ENCODE data around the gene ZNF57. TPM values are rescaled to one million over a fixed set of nuclear protein-coding genes. Genes with fewer than 3 reads are reported as not detected.

Gene ZNF57
- total and polyA plus RNA-seq, 2 experiments from 2014 or later: 6.4 to 10.8 TPM

DNA sequence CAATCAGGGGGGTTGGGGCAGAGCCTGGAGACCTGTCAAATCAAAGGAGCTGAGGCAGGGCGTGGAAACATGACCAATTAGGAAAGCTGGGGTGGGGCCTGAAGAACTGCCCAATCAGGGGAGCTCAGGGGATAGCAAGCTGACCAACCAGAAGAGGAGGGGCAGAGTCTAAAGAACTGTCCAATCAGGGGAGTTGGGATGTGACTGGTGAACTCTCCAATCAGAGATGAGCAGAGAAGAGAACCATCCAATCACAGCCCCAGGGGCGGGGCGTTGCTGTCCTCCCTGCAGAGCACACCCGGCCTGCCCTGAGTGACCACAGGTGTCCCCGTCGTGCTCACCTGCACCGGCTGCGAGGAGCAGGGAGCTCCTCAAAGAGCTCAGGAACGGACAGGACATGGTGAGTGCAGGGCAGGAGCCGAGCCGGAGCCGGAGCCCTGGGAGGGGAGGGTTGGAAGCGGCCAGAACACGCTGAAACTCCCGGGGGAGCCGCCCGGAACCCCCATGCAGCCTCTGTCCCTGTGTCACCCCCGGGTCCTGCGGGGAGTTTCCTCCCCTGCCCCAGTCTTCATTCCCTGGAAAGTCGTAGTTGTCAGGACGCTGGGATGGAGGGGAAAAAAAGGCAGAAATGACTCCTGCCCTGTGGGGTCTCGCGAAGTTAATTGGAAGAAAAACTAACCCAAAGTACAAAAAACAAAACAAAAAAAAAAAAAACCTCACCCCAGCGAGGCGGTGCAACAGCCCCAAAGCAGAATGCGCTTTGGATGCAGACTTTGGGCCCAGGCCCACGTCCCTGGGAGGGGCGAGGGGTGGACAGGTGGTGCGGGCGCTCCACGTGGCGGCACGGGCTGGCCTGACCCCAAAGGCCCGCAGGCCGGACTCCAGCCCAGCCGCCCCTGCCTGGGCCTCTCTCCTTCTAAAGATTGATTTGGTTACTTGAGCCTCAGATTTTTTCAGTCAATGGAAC lies 33.4 kb upstream of the ZNF57 start, which contains the start of gene ZNF556:
ZNF556 (plus strand) TSS at position 311 of the 967 bp plus-strand sequence; CDS start at position 398, 87 bp downstream.
- H3K9me3 Mint-ChIP-seq: peaks cover 92% of the 10 kb centered on the region

More for the DNA sequence above, 33.4 kb upstream of the ZNF57 start, which contains the start of gene ZNF556:
- H3K9me2 ChIP-seq (ENCODE audit: insufficient read depth): no peaks in the 10 kb centered on the region
- DNase-seq (ENCODE audit: low spot score) (peak; percentile 7), ATAC-seq (no peak)
- no peak within 1 kb of the TSS for H3K27ac ChIP-seq (ENCODE audit: low read depth)
- H3K36me3 ChIP-seq (ENCODE audit: insufficient read depth): no peaks in the 10 kb centered on the region
- no peaks in the 10 kb centered on the region for H3K79me2 ChIP-seq (replicated peaks; ENCODE audit: insufficient read depth)
- no peaks in the 10 kb centered on the region for H3K27me3 ChIP-seq (ENCODE audit: insufficient read depth)
- peaks cover 5% of the 10 kb centered on the region for H3K27me3 Mint-ChIP-seq (ENCODE audit: insufficient read depth, low read depth, poor library complexity)
- no peak within 1 kb of the TSS for H3K4me3 ChIP-seq
- no peak within 1 kb of the TSS for H3K27ac Mint-ChIP-seq
- TF ChIP-seq EZH2phosphoT487 (IDR thresholded peaks at IDR 0.05; ENCODE audit: unreplicated experiment) (no peak), POLR2AphosphoS5 (IDR thresholded peaks at IDR 0.05; ENCODE audit: low read depth) (no peak), ZNF462 (CRISPR knock-in tag; IDR thresholded peaks at IDR 0.05) (no peak), ZNF331 (CRISPR knock-in tag; IDR thresholded peaks at IDR 0.05; ENCODE audit: low read depth) (no peak), ZNF114 (CRISPR knock-in tag; IDR thresholded peaks at IDR 0.05) (no peak), NANOG (IDR thresholded peaks at IDR 0.05; ENCODE audit: borderline replicate concordance) (no peak)
- TF ChIP-seq, protein P1, sequence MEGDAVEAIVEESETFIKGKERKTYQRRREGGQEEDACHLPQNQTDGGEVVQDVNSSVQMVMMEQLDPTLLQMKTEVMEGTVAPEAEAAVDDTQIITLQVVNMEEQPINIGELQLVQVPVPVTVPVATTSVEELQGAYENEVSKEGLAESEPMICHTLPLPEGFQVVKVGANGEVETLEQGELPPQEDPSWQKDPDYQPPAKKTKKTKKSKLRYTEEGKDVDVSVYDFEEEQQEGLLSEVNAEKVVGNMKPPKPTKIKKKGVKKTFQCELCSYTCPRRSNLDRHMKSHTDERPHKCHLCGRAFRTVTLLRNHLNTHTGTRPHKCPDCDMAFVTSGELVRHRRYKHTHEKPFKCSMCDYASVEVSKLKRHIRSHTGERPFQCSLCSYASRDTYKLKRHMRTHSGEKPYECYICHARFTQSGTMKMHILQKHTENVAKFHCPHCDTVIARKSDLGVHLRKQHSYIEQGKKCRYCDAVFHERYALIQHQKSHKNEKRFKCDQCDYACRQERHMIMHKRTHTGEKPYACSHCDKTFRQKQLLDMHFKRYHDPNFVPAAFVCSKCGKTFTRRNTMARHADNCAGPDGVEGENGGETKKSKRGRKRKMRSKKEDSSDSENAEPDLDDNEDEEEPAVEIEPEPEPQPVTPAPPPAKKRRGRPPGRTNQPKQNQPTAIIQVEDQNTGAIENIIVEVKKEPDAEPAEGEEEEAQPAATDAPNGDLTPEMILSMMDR (conservative IDR thresholded peaks at IDR 0.05; ENCODE audit: low read depth in 2 of 2): no peak
- no peaks in the 10 kb centered on the region for H3F3A ChIP-seq (replicated peaks; ENCODE audit: low read depth)
- peaks cover 46% of the 10 kb centered on the region for H3K36me3 Mint-ChIP-seq (ENCODE audit: low read depth)
- no peak within 1 kb of the TSS for H2AFZ ChIP-seq
- no peaks in the 10 kb centered on the region for H3K4me1 Mint-ChIP-seq
- no peaks in the 10 kb centered on the region for H4K20me1 ChIP-seq (replicated peaks; ENCODE audit: insufficient read depth)
- no peak within 1 kb of the TSS for H3K4me3 Mint-ChIP-seq
- no peak within 1 kb of the TSS for H3K4me2 ChIP-seq
- H3K4me1 ChIP-seq (ENCODE audit: insufficient read depth): no peaks in the 10 kb centered on the region
